IMR-90 (cell line): ENCODE data around the gene KIF6. TPM values are rescaled to one million over a fixed set of nuclear protein-coding genes. Genes with fewer than 3 reads are reported as not detected.

Experiments
- ATAC-seq: fragments of 200-7000 bp; cut with Tn5 transposase; 2 replicates; pipeline ENCODE4 v1.9.1; 2020; ENCODE audit warnings: low read depth, mild to moderate bottlenecking, moderate library complexity
- BruUV-seq: library from RNA; stranded (reverse); fragments of 400-500 nt; replicated peaks from 2 replicates; lab custom pipeline; 2021; lab: Mats Ljungman, UMichigan
- CTCF ChIA-PET: fragments of 300-600 bp; formaldehyde crosslinking; extraction: SDS; loops from one replicate; lab custom pipeline; 2021; ENCODE audit warnings: antibody characterized with exemption; lab: Yijun Ruan, JAX
- POLR2A ChIA-PET: fragments of 300-600 bp; sonication (Branson Sonifier 250); formaldehyde crosslinking; loops from one replicate; lab custom pipeline; 2022; ENCODE audit warnings: antibody characterized with exemption; ENCODE audit not compliant: unreplicated experiment; lab: Charles Lee
- DNase-seq: peaks from one replicate; pipeline ENCODE4 v3.0.0; 2013
- H2AFZ ChIP-seq: replicated peaks from 2 replicates; pipeline ENCODE3; 2013; ENCODE audit warnings: low read length, mild to moderate bottlenecking; ENCODE audit not compliant: poor library complexity
- H2AK5ac ChIP-seq: 2 replicates; pipeline ENCODE4 v1.6.1; 2013; ENCODE audit warnings: low read depth, low read length, inconsistent platforms
- H2AK9ac ChIP-seq: replicated peaks from 2 replicates; pipeline ENCODE3; 2013; ENCODE audit warnings: mild to moderate bottlenecking, low read depth, low read length, moderate library complexity; ENCODE audit not compliant: poor library complexity
- H2BK120ac ChIP-seq: 2 replicates; pipeline ENCODE4 v1.6.1; 2013; ENCODE audit warnings: low read depth, low read length, inconsistent platforms
- H2BK15ac ChIP-seq: 3 replicates; pipeline ENCODE4 v1.6.1; 2013; ENCODE audit warnings: low read depth, low read length, inconsistent platforms
- H2BK20ac ChIP-seq: 2 replicates; pipeline ENCODE4 v1.6.1; 2013; ENCODE audit warnings: low read depth, mild to moderate bottlenecking, inconsistent platforms, low read length, moderate library complexity
- H2BK5ac ChIP-seq: 2 replicates; pipeline ENCODE4 v1.6.1; 2013; ENCODE audit warnings: mild to moderate bottlenecking, low read depth, low read length, inconsistent platforms; ENCODE audit not compliant: poor library complexity, severe bottlenecking
- H3K14ac ChIP-seq: replicated peaks from 2 replicates; pipeline ENCODE4 v1.6.1; 2013; ENCODE audit warnings: low read depth, low read length, inconsistent platforms
- H3K18ac ChIP-seq: 2 replicates; pipeline ENCODE4 v1.6.1; 2013; ENCODE audit warnings: low read depth, low read length, control low read depth
- H3K23ac ChIP-seq: 2 replicates; pipeline ENCODE4 v1.6.1; 2013; ENCODE audit warnings: low read depth, low read length, inconsistent platforms
- H3K27ac ChIP-seq: 2 replicates; pipeline ENCODE4 v1.5.1; 2013; ENCODE audit warnings: mild to moderate bottlenecking, control low read depth, low read length; ENCODE audit not compliant: insufficient read depth
- H3K27me3 ChIP-seq: 2 replicates; pipeline ENCODE4 v1.6.1; 2013; ENCODE audit warnings: low read length; ENCODE audit not compliant: control insufficient read depth, insufficient read depth
- H3K36me3 ChIP-seq: 2 replicates; pipeline ENCODE4 v1.6.1; 2013; ENCODE audit warnings: low read length, mixed read lengths; ENCODE audit not compliant: control insufficient read depth, insufficient read depth
- H3K4ac ChIP-seq: 2 replicates; pipeline ENCODE4 v1.6.1; 2013; ENCODE audit warnings: low read depth, low read length, inconsistent platforms
- H3K4me1 ChIP-seq: 2 replicates; pipeline ENCODE4 v1.6.1; 2013; ENCODE audit warnings: low read length, mixed read lengths; ENCODE audit not compliant: control insufficient read depth, insufficient read depth
- H3K4me2 ChIP-seq: 2 replicates; pipeline ENCODE4 v1.6.1; 2013; ENCODE audit warnings: low read depth, mild to moderate bottlenecking, control low read depth, low read length, moderate library complexity
- H3K4me3 ChIP-seq: 2 replicates; pipeline ENCODE4 v1.5.1; 2013; ENCODE audit warnings: low read depth, mild to moderate bottlenecking, control low read depth, low read length, moderate library complexity; ENCODE audit not compliant: insufficient read depth
- H3K56ac ChIP-seq: 2 replicates; pipeline ENCODE4 v1.6.1; 2013; ENCODE audit warnings: low read length, inconsistent platforms; ENCODE audit not compliant: insufficient read depth; ENCODE audit errors: extremely low read depth
- H3K79me1 ChIP-seq, 2 experiments: 2 replicates each; pipeline ENCODE4 v1.6.1; 2013; ENCODE audit warnings: low read length in 2 of 2, inconsistent platforms in 1 of 2, low read depth in 1 of 2
- H3K9ac ChIP-seq: 2 replicates; pipeline ENCODE4 v1.6.1; 2013; ENCODE audit warnings: low read depth, low read length, control low read depth
- H3K9me1 ChIP-seq: 2 replicates; pipeline ENCODE4 v1.6.1; 2013; ENCODE audit warnings: low read length, inconsistent platforms; ENCODE audit not compliant: insufficient read depth
- H3K9me3 ChIP-seq: 2 replicates; pipeline ENCODE4 v1.6.1; 2013; ENCODE audit warnings: low read length; ENCODE audit not compliant: control insufficient read depth, insufficient read depth
- H4K20me1 ChIP-seq: 2 replicates; pipeline ENCODE4 v1.6.1; 2013; ENCODE audit warnings: low read length, inconsistent platforms; ENCODE audit not compliant: insufficient read depth
- H4K5ac ChIP-seq: 2 replicates; pipeline ENCODE4 v1.6.1; 2013; ENCODE audit warnings: mild to moderate bottlenecking, low read depth, low read length, control low read depth
- H4K8ac ChIP-seq, 2 experiments: 2 replicates each; pipeline ENCODE4 v1.6.1; 2013; ENCODE audit warnings: low read depth in 2 of 2, low read length in 2 of 2, control low read depth in 1 of 2, inconsistent platforms in 1 of 2
- H4K91ac ChIP-seq: 2 replicates; pipeline ENCODE4 v1.6.1; 2013; ENCODE audit warnings: low read depth, low read length, inconsistent platforms; ENCODE audit not compliant: insufficient read depth
- BHLHE40 ChIP-seq: fragments of 150-350 bp; IDR thresholded peaks from 2 replicates; pipeline ENCODE4 v1.6.1; 2016; ENCODE audit warnings: mild to moderate bottlenecking, low read depth, low read length
- CTCF ChIP-seq: conservative IDR thresholded peaks from 2 replicates; pipeline ENCODE4 v1.5.1; 2012; ENCODE audit warnings: mild to moderate bottlenecking, low read depth, low read length, improper control_type of control experiment
- FOS ChIP-seq: fragments of 150-350 bp; IDR thresholded peaks from 2 replicates; pipeline ENCODE4 v1.6.1; 2016; ENCODE audit warnings: low read depth, low read length
- MAFK ChIP-seq: IDR thresholded peaks from 2 replicates; pipeline ENCODE4 v1.6.1; 2012; ENCODE audit warnings: low read depth, low read length, improper control_type of control experiment
- MXI1 ChIP-seq: IDR thresholded peaks from 2 replicates; pipeline ENCODE4 v1.6.1; 2012; ENCODE audit warnings: low read depth, mild to moderate bottlenecking, low read length, moderate library complexity, borderline replicate concordance
- NFE2L2 ChIP-seq: fragments of 150-350 bp; IDR thresholded peaks from 2 replicates; pipeline ENCODE4 v1.6.1; 2016; ENCODE audit warnings: low read depth, mild to moderate bottlenecking, low read length
- POLR2A ChIP-seq: IDR thresholded peaks from 2 replicates; pipeline ENCODE4 v1.6.1; 2012; ENCODE audit warnings: mild to moderate bottlenecking, low read depth, low read length
- RCOR1 ChIP-seq: IDR thresholded peaks from 2 replicates; pipeline ENCODE4 v1.6.1; 2012; ENCODE audit warnings: mild to moderate bottlenecking, low read length, improper control_type of control experiment; ENCODE audit not compliant: insufficient replicate concordance
- RFX5 ChIP-seq: IDR thresholded peaks from 2 replicates; pipeline ENCODE4 v1.8.0; 2012; ENCODE audit warnings: low read depth, mild to moderate bottlenecking, low read length, moderate library complexity
- USF2 ChIP-seq: fragments of 150-350 bp; IDR thresholded peaks from 2 replicates; pipeline ENCODE4 v1.6.1; 2017; ENCODE audit warnings: mild to moderate bottlenecking, antibody characterized with exemption, low read length, low read depth
- WGBS, 2 experiments: methylation state at CpG; one replicate each; pipeline versions ENCODE4 v1.1.5 to v1.1.7; 2013; ENCODE audit warnings: missing lambda C conversion rate in 2 of 2; ENCODE audit not compliant: insufficient read length in 1 of 2; ENCODE audit errors: extremely low coverage in 2 of 2; 5-methylcytosine and 5-hydroxymethylcytosine counted together
- dilution Hi-C: fragments of 300-500 bp; cut with HindIII; formaldehyde crosslinking; loops from one replicate; pipeline ENCODE4 v1.14.3; 2018; ENCODE audit warnings: low sequenced_read_pairs; ENCODE audit not compliant: unreplicated experiment
- in situ Hi-C: fragments of 300-500 bp; cut with MboI; formaldehyde crosslinking; loops from 3 replicates; pipeline ENCODE4 v1.14.3; 2019; ENCODE audit warnings: low sequenced_read_pairs, inconsistent platforms, mixed read lengths
- intact Hi-C: fragments of 100-400 bp; cut with micrococcal nuclease; formaldehyde crosslinking; loops from 2 replicates; pipeline ENCODE4 v1.10.0; 2022
- polyA plus RNA-seq, 3 experiments: library from polyadenylated mRNA; depleted of rRNA; stranded (reverse); fragments of >200 nt; gene quantifications; 2 replicates each; pipeline ENCODE4 v1.2.3, GENCODE V29; 2012; ENCODE audit warnings: low replicate concordance in 1 of 3
- total RNA-seq: library from RNA; depleted of rRNA; stranded (reverse); fragments of >200 nt; gene quantifications from 2 replicates; pipeline ENCODE4 v1.2.3, GENCODE V29; 2012

Gene KIF6
- total and polyA plus RNA-seq, 2 of the 4 experiments (the other 2 are of a cell fraction) = under 0.01 to 0.10 TPM

GRCh38 chr6:39344821-39345280 lies 380.4 kb downstream of the KIF6 start:
- Histone ChIP-seq H3K27me3 (peaks cover 2% of the 10 kb centered on the region; the same call in 1 of the 2 replicates), H2BK5ac (no peak overlapping the region), H3K9ac (no peak overlapping the region), H3K4me1 (no peaks in the 10 kb centered on the region), H3K4me2 (no peak overlapping the region), H3K4me3 (no peak overlapping the region), H4K5ac (no peak overlapping the region), H3K27ac (no peak overlapping the region), H3K9me3 (no peaks in the 10 kb centered on the region), H3K4ac (no peak overlapping the region), H2AK9ac (no peak overlapping the region), H2AK5ac (no peak overlapping the region), H2AFZ (no peak overlapping the region), H4K20me1 (no peaks in the 10 kb centered on the region), H4K91ac (no peak overlapping the region), H3K23ac (no peak overlapping the region), H3K14ac (no peak overlapping the region), H3K56ac (no peak overlapping the region), H2BK20ac (no peak overlapping the region), H2BK120ac (no peak overlapping the region), H4K8ac (no peak overlapping the region), H3K9me1 (no peaks in the 10 kb centered on the region), H2BK15ac (no peak overlapping the region), H3K36me3 (no peaks in the 10 kb centered on the region), H3K79me1 (no peaks in the 10 kb centered on the region), H3K18ac (no peak overlapping the region)
- intact Hi-C loops (loop anchor here (10.0 kb wide), 2 partner anchors 1680 to 1720 kb away; no protein-coding TSS in a partner anchor), in situ Hi-C loops (loop anchor here (10.0 kb wide), 1 partner anchor 970 kb away; no protein-coding TSS in a partner anchor), dilution Hi-C loops (no loop called here)
- no TSS peak for BruUV-seq
- no peak for ATAC-seq
- CTCF ChIA-PET = no interaction called here
- WGBS, 2 experiments = no CpG with 5 or more reads among the region's 7 CpGs
- POLR2A ChIA-PET = no interaction called here
- DNase-seq = no peak
- no peak for TF ChIP-seq NFE2L2
- no peak for TF ChIP-seq POLR2A
- no peak for TF ChIP-seq FOS
- TF ChIP-seq MXI1 = no peak
- no peak for TF ChIP-seq USF2
- no peak for TF ChIP-seq RCOR1
- no peak for TF ChIP-seq MAFK
- no peak for TF ChIP-seq BHLHE40
- TF ChIP-seq CTCF = no peak
- TF ChIP-seq RFX5 = no peak
